Heart left ventricle (tissue), 13 donors: ENCODE data around the gene GSTM3.

Experiments used
- CTCF ChIP-seq, 12 donors: fragments of 200-600 bp; sonication (generic) in 4 of 12; IDR thresholded peaks; one replicate each; pipeline versions ENCODE4 v1.5.0 to v1.8.0; 2018 to 2022; ENCODE audit warnings: antibody characterized with exemption in 12 of 12, mild to moderate bottlenecking in 5 of 12
- POLR2A ChIP-seq, 2 donors: fragments of 450-650 bp; IDR thresholded peaks; one replicate each; pipeline ENCODE4 v1.6.1; 2017; ENCODE audit warnings: antibody characterized with exemption in 2 of 2, mild to moderate bottlenecking in 2 of 2, moderate library complexity in 2 of 2
- donor health status: ischemic (EF 13 %, LVEDD 7.1; RV severe dilation, severe dysfunction).
- donor health status: DM: no; HTN: yes; CAD: no.
- donor health status: DM: no; HTN: no; CAD: no.
- donor health status: ischemic (EF 25% LVEDD 6.9; RV normal size, moderate dysfunction).
- donor health status: ischemic (EF 25% LVEDD 5.7; RV mildly dilated, moderate dysfunction).
- donor health status: ischemic (EF 35%, LVEDD 5.7; RV mildly dilated, moderate dysfunction).
- donor health status: nonischemic (EF 11% LVEDD 7.7; RV severe dilation, severe dysfunction).
- donor health status: DM: yes; HTN: yes; CAD: no.
- donor health status: PGD.
- donor health status: ischemic (EF 29% LVEDD 5.4; RV normal size, mild dysfunction).
- donor health status: nonischemic (EF 23%, LVEDD 6.1; RV moderate dilation, normal function).

DNA sequence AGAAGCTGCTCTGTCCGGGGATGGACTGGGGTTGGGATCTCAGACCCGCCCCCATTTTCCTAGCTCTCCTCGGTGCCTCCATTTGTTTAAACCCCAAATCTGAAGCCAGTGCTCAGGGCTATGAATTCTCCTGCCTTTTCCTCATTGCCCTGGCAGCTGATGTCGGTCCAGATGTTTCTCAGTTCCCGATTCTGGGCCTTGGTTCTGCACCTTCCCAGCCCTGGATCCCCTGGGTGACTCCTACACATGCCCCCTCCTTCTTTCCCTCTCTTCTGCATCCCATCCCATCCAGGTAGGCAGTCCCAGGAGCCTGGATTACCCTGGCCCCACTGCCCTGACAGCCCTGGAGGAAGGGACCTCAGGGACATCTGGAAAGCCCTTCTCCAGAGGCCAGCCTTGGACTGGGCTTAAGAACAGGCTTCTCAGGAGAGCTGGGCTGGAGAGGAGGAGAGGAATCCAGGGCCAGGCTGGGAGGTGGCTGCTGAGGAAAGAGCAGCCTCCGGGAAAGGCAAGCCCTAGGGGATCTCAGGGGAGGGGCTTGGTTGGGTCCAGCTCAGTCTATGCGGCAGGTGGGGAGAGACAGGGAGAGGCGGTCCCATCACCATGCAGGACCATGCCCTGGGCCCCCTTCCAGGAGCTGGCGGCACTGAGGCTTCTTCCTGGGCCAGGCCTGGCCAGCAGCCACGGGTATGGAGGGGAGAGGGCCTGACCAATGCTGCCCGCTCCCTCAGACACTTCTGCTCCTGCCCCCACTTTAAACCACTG, 29.7 kb upstream of the GSTM3 start:
- TF ChIP-seq CTCF (IDR thresholded peaks at IDR 0.05) (no peak), POLR2A (IDR thresholded peaks at IDR 0.05) (no peak)
